ENCODE data around the gene SLC9A5.
A peak's percentile ranks its signal among the peaks of the same experiment; 100 is the strongest.

The SLC9A5 gene

GRCh38 chr16:67283039-67283825 lies 34.5 kb downstream of the SLC9A5 start:
- DNase-seq = no peak

GRCh38 chr16:67283826-67284555 lies 35.2 kb downstream of the SLC9A5 start:
- DNase-seq = no peak

DNA sequence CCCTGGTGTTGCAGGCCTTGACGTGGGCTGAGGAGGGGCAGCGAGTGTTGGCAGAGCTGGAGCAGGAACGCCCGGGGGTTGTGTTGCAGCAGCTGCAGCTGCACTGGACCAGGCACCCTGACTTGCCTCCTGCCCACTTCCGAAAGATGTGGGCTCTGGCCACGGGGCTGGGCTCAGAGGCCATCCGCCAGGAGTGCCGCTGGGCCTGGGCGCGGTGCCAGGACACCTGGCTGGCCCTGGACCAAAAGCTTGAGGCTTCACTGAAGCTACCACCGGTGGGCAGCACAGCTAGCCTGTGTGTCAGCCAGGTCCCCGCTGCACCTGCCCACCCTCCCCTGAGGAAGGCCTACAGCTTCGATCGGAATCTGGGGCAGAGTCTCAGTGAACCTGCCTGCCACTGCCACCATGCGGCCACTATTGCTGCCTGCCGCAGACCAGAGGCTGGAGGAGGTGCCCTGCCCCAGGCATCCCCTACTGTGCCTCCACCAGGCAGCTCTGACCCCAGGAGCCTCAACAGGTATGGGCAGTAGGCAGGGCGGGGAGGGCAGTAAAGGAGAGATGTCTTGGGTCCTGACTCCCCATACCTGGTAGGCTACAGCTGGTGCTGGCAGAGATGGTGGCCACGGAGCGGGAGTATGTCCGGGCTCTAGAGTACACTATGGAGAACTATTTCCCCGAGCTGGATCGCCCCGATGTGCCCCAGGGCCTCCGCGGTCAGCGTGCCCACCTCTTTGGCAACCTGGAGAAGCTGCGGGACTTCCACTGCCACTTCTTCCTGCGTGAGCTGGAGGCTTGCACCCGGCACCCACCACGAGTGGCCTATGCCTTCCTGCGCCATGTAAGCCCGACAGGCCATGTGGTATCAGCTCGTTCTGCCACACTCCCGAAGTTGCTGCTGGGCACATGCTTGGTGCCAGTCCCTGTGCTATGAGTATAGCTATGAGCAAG lies 36.2 kb downstream of the SLC9A5 start:
- no peak for DNase-seq

DNA sequence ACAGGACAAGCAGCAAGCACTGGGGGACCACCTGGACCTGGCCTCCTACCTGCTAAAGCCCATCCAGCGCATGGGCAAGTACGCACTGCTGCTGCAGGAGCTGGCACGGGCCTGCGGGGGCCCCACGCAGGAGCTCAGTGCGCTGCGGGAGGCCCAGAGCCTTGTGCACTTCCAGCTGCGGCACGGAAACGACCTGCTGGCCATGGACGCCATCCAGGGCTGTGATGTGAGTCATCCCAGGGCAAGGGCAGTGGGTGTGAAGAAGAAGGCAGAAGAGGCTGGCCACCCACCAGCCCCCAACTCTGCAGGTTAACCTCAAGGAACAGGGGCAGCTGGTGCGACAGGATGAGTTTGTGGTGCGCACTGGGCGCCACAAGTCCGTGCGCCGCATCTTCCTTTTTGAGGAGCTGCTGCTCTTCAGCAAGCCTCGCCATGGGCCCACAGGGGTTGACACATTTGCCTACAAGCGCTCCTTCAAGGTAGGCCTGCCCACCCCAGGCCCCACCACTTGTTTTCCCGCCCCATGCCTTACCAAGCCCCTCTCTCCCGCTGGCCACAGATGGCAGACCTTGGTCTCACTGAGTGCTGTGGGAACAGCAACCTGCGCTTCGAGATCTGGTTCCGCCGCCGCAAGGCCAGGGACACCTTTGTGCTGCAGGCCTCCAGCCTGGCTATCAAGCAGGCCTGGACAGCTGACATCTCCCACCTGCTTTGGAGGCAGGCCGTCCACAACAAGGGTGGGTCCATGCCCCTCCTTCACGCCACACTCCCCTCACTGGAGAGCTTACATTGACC lies 37.9 kb downstream of the SLC9A5 start:
- no peak for DNase-seq

DNA sequence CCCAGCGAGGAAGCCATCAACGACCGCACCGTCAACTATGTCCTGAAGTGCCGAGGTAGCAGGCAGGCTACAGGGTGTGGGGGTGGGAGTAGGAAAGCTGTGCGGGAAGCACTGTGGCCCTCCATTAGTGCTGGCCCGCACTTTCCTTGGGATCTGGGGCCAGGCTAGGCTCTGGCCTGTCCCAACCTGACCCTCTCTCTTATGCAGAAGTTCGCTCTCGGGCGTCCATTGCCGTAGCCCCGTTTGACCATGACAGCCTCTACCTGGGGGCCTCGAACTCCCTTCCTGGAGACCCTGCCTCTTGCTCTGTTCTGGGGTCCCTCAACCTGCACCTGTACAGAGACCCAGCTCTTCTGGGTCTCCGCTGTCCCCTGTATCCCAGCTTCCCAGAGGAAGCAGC lies 39.2 kb downstream of the SLC9A5 start:
- DNase-seq = no peak

DNA sequence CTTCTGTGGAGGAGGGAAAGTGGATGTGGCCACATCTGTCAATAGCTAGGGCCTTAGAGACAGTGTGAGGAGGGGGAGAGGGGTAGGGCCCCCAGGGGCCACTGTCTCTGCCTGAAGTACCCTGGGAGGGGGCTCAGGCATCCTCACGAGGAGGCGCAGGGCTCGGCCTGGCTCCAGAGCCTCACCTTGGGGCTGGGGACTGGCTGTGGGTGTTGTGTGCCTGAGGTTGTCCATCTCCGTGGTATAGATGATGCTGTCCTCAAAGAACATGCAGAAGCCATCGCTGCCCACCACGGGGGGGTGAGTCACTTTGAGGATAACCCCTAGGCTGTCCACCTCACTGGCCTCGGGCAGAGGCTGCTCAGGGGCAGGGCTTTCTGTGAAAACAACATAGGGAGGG lies 42.7 kb downstream of the SLC9A5 start:
- DNase-seq = no peak

- no peak for DNase-seq
These were observed 45.5 kb downstream of the SLC9A5 start for GRCh38 chr16:67294171-67294757.

- DNase-seq = peak; percentile 14
These were observed 46.2 kb downstream of the SLC9A5 start for GRCh38 chr16:67294938-67295361.

GRCh38 chr16:67296420-67296819 lies 47.6 kb downstream of the SLC9A5 start:
- no peak for DNase-seq

GRCh38 chr16:67298277-67298676 lies 49.5 kb downstream of the SLC9A5 start:
- DNase-seq = no peak

- no peak for DNase-seq
These were observed 50.5 kb downstream of the SLC9A5 start for GRCh38 chr16:67299269-67299668.

DNA sequence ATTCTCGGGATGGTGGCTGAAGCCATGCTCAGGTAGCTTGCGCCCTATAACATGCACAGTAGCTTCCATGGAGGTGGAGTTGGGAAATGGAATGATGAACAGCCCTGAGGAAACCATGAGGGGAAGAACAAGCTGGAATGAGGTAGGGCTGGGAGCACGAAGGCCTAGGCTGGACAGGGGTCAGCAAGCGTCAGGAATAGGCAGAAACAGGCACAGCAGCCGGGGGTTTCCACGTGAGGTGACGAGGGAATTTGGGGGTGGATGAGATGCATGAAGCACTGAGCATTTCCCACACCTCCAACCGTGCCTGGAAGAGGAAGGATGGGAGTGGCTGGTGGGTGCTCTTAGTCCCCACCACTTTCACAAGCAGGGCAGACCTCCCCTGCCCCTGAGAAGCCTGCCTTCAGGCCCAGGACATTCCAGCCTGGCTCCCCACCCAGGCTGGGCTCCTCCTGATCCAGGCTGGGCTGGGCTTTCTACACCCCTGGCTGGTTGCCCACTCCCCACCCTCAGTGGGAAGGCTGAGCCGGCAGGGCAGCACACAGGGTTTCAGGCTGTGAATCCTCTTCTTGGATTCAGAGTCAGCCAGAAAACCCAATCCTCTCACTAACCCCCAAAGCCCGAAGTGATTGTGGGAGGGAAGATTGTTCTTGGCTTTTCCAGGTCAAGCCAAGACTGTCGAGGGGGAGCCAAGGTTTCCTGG lies 52.5 kb downstream of the SLC9A5 start:
- no peak for DNase-seq

- DNase-seq = no peak
These were observed 53.3 kb downstream of the SLC9A5 start for GRCh38 chr16:67302076-67302475.

GRCh38 chr16:67302970-67303369 lies 54.2 kb downstream of the SLC9A5 start:
- DNase-seq = no peak

DNA sequence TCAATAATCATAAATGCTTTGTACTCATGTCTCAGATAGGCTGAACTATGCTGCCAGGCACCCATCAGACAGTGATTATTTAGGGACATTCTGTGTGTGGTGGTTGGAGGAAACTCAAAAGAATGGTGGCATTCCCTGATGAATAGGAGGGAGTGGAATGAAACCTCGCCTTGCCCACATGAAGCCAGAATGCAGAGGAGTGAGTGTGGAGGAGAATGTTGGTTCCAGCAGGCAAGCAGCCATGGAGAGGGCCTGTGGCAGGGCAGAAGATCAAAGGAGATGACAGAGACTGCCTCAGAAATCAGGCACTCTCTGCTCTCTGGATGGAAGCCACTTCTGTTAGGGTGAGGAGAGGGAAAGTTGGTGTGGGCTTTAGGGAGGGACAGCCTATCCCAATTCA lies 55.2 kb downstream of the SLC9A5 start:
- no peak for DNase-seq

DNA sequence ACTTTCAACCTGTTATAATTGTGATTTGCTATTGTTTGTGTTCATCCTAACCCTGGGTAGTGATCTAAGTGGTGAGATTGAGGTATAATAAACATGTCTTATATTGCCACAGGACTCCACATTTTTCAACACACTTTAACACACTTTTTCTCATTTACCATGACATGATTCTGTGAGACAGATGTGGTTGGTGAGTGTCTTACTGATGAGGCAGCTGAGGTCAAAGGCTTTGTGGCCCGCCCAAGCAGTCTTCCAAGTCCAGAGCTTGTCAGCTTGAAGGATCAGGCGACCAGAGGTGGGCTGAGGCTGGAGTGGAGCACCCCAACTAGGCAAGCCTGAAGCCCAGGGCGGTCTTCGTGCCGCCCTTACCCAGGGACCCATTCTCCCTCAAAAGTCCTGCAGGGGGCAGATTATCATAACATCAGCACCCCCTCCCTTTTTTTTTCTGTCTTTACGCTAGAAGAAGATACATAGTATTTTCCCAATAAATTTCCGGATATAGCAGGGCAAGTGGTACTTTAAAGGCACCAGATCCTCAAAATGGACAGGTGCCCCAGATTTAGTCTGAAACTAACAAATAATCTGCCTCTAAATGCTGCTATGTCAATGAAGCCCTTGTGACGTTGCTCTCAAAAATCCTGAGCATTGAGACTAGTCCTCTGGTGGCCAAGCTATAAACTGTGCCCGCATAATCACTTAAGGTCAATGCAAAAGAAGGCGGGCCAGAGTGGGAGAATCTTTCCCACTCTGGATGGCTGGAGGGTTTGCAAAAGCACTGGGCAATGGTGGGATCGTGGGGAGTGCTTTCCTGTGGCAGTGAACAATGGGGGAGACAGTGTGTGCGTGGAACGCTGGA lies 56.7 kb downstream of the SLC9A5 start:
- no peak for DNase-seq

DNA sequence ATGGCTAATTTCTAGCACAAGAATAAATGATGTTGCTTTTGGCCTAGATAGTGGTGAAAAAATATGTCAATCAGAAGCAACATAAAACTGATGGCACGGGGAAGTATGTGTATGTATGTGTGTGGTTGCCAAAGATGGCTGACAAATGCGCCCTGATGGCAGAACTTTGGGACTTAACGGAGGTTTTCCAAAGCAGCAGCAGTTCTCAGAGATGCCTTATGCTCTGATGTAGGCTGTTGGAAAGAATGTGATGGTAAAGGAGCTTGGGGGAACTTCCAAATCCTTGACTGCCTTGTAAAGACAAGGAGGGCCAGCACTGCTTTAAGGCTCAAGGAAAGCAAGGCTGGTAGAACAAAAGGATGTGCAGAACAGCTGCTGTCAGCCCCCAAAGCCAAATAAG lies 61.8 kb downstream of the SLC9A5 start:
- DNase-seq = no peak

DNA sequence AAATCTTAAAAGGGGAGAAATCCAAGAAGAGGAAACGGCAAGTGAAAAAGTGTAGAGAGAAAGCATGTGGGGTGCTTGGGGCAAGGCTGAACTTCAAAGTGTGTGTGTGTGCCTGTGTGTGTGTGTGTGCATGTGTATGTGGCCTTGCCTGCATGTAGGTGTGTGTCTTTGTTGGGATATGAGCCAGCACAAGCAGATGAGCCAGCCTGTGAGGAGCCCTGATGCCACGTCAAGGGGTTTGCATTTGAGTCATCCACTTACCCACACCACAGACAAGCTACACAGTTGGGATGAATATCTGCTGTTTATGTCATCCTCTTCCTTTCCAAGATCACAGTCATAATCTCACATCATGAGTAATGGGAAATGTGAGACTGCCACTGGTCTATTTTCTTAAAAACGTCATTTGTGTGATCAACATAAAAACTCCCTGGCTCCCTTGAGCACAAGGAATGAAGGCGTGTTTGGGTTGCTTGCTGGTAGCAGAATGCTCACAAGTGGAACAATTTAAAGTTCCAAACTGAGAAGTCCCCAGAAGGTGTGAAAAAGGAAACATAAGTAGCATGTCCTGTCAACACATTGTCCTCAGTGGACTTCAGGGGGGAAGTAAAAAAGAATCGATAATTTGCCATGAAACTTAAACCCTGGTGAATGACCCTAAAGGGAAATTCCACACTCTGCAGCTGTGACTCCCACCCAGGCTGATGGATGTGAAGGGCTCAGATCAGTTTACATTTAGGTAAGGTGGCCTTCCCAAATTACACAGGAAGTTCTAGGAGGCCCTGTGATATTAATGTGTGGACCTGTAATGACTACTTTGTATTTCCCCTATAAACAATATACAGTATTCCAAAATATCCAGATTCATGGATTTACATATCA lies 63.1 kb downstream of the SLC9A5 start:
- DNase-seq = no peak

GRCh38 chr16:67312719-67313118 lies 63.9 kb downstream of the SLC9A5 start:
- DNase-seq = no peak
